OCI-LY7 (cell line): ENCODE data around the gene NRG2.

Experiments
- CTCF ChIP-seq: fragments of 200-600 bp; sonication (generic); conservative IDR thresholded peaks from 2 replicates; pipeline ENCODE4 v1.5.1; 2014; ENCODE audit warnings: mild to moderate bottlenecking, antibody characterized with exemption, low read length, moderate library complexity, mixed read lengths
- EZH2phosphoT487 ChIP-seq: fragments of 200-600 bp; sonication (generic); IDR thresholded peaks from 2 replicates; pipeline ENCODE4 v1.6.1; 2018; ENCODE audit warnings: low read depth, borderline replicate concordance, mild to moderate bottlenecking, mixed run types, antibody characterized with exemption, low read length, moderate library complexity, mixed read lengths

GRCh38 chr5:139886213-139886612 lies 156.9 kb downstream of the NRG2 start:
- no peak for TF ChIP-seq EZH2phosphoT487
- no peak for TF ChIP-seq CTCF
